Measurements from ENCODE around the gene BMAL1. TPM values are rescaled to one million over a fixed set of nuclear protein-coding genes. Genes with fewer than 3 reads are reported as not detected.

Gene BMAL1
- polyA plus RNA-seq, 2 donors, result 9.1 to 9.2 TPM

DNA sequence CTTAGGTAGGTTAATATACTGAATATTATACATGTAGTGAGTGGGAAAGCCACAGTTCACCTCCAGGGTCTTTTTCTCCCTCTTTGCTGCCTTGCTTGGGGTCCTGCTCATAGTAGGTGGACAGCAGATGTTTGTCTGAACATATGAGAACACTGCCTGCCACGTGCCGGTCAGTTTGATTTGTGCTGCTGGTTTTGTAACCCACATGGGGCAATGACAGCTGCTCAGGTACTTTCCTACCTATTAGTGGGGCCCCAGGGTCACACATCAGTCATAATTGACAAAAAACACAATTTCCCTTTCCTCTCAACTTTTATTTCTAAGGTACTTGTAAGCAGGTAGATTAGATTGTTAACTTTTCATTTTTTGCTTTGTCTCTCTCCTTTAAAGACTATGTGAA lies 43.8 kb downstream of the BMAL1 start:
- H3K4me3 ChIP-seq (ENCODE audit: low read depth in 1 of 2, low read length in 2 of 2), result no peak overlapping the region
- H3K36me3 ChIP-seq (ENCODE audit: control insufficient read depth in 2 of 2, insufficient read depth in 2 of 2, low read length in 1 of 2), result no peaks in the 10 kb centered on the region
- H3K9me3 ChIP-seq (ENCODE audit: control insufficient read depth in 2 of 2, insufficient read depth in 1 of 2, low read depth in 1 of 2, low read length in 1 of 2), result no peaks in the 10 kb centered on the region
- H3K27me3 ChIP-seq (ENCODE audit: control insufficient read depth in 1 of 2, insufficient read depth in 2 of 2, low read length in 2 of 2), result no peaks in the 10 kb centered on the region
- 68 to 92% methylated on average over 2 of the region's 2 CpGs for WGBS, 2 donors
- peaks cover 2 to 5% of the 10 kb centered on the region in 2 donors for H3K4me1 ChIP-seq (ENCODE audit: control insufficient read depth in 2 of 2, insufficient read depth in 2 of 2, low read length in 1 of 2)
- H3K27ac ChIP-seq (ENCODE audit: low read depth in 2 of 2, low read length in 1 of 2), result no peak overlapping the region

DNA sequence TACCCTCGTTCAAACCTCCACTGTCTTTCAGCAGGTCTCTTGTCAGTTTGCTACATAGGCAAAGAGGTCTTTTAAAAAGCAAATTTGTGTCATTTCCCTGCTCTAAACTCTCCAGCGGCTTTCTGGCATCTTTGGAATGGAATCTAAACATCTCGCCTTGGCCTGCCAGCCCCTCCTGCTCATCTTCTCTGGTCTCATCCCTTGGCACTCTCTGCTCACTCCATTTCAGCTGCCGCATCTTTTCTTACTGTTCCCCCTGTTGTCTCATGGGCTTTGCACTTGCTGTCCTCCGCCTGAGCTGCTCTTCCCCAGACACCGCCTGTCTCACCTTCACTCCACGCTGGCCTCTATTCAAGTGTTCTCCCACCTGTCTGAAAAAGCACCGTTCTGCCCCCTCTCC lies 46.6 kb downstream of the BMAL1 start:
- Histone ChIP-seq H3K4me1 (ENCODE audit: control insufficient read depth in 2 of 2, insufficient read depth in 2 of 2, low read length in 1 of 2) (peaks cover 0 to 2% of the 10 kb centered on the region in 2 donors), H3K27me3 (ENCODE audit: control insufficient read depth in 1 of 2, insufficient read depth in 2 of 2, low read length in 2 of 2) (no peaks in the 10 kb centered on the region), H3K4me3 (ENCODE audit: low read depth in 1 of 2, low read length in 2 of 2) (no peak overlapping the region), H3K9me3 (ENCODE audit: control insufficient read depth in 2 of 2, insufficient read depth in 1 of 2, low read depth in 1 of 2, low read length in 1 of 2) (no peaks in the 10 kb centered on the region), H3K27ac (ENCODE audit: low read depth in 2 of 2, low read length in 1 of 2) (no peak overlapping the region), H3K36me3 (ENCODE audit: control insufficient read depth in 2 of 2, insufficient read depth in 2 of 2, low read length in 1 of 2) (no peaks in the 10 kb centered on the region)
- WGBS, 2 donors, result 90 to 95% methylated on average over 8 of the region's 8 CpGs

DNA sequence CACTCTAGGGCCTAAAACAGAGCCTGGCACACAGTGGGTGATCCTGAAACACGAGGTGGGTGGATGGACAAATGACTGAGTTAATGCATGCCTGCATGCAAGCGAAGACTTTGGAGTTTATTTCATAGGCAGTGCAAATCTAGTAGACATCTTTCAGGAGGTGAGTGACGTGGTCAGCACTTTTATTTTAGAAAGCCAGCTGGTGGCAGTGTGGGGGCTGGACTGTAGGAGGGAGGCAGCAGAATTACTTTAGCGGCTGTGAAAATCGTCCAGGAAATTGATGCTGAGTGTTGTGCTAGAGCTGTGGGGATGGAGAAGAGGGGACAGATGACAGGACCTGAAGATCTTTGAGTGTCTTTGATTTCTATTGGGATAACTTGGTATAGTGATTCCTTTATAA lies 47.1 kb downstream of the BMAL1 start:
- Histone ChIP-seq H3K36me3 (ENCODE audit: control insufficient read depth in 2 of 2, insufficient read depth in 2 of 2, low read length in 1 of 2) (no peaks in the 10 kb centered on the region), H3K9me3 (ENCODE audit: control insufficient read depth in 2 of 2, insufficient read depth in 1 of 2, low read depth in 1 of 2, low read length in 1 of 2) (no peaks in the 10 kb centered on the region)
- 77 to 81% methylated on average over 5 of the region's 5 CpGs for WGBS, 2 donors

DNA sequence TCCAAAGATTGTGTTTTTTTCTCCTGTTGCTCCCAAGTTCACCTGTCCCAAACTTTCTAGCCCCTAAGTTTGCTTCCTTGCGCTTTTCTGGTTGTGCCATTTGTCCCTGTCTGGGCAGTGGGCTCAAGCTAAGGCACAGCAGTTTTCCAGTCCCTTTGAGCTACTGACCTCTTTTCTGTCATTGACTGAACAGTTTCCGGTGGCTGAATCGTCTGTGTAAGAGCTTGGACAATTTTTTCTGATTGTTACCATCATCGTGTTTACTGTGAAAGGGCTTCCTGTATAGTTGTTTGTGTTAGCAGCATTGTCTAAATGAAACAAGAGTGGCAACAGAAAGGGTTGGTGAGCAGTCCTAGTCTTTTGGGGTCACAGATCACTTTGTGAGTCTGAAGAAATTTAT lies 49.8 kb downstream of the BMAL1 start:
- H3K27me3 ChIP-seq (ENCODE audit: control insufficient read depth in 1 of 2, insufficient read depth in 2 of 2, low read length in 2 of 2), result no peaks in the 10 kb centered on the region
- WGBS, 2 donors, result 70 to 74% methylated on average over 4 of the region's 4 CpGs
- no peak overlapping the region for H3K4me3 ChIP-seq (ENCODE audit: low read depth in 1 of 2, low read length in 2 of 2)
- no peaks in the 10 kb centered on the region for H3K9me3 ChIP-seq (ENCODE audit: control insufficient read depth in 2 of 2, insufficient read depth in 1 of 2, low read depth in 1 of 2, low read length in 1 of 2)
- no peak overlapping the region for H3K27ac ChIP-seq (ENCODE audit: low read depth in 2 of 2, low read length in 1 of 2)
- H3K36me3 ChIP-seq (ENCODE audit: control insufficient read depth in 2 of 2, insufficient read depth in 2 of 2, low read length in 1 of 2), result no peaks in the 10 kb centered on the region
- peaks cover 2 to 5% of the 10 kb centered on the region in 2 donors for H3K4me1 ChIP-seq (ENCODE audit: control insufficient read depth in 2 of 2, insufficient read depth in 2 of 2, low read length in 1 of 2)

More for the DNA sequence above, 47.1 kb downstream of the BMAL1 start:
- Histone ChIP-seq H3K4me3 (ENCODE audit: low read depth in 1 of 2, low read length in 2 of 2) (no peak overlapping the region), H3K4me1 (ENCODE audit: control insufficient read depth in 2 of 2, insufficient read depth in 2 of 2, low read length in 1 of 2) (peaks cover 2% of the 10 kb centered on the region in 2 donors), H3K27ac (ENCODE audit: low read depth in 2 of 2, low read length in 1 of 2) (no peak overlapping the region), H3K27me3 (ENCODE audit: control insufficient read depth in 1 of 2, insufficient read depth in 2 of 2, low read length in 2 of 2) (no peaks in the 10 kb centered on the region)

DNA sequence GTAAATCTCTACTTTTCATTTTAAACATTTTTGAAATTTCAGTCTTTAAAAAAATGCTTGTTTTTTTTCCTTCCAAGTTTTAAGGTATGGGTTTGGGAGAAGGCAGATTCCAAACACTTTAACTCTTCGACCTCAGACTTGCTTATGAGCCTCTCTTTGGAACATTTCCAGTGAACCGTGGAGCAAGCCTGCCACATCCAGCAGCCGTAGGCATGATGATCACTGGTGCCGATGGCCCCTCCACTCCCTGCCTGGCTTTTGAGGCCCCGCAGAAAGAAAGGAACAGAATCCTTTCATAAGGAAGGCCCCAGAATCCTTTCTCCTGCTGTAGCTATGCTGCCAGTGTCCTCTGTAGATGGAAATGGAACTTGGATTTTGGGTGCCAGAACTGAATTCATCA lies 50.7 kb downstream of the BMAL1 start:
- Histone ChIP-seq H3K27ac (ENCODE audit: low read depth in 2 of 2, low read length in 1 of 2) (no peak overlapping the region), H3K36me3 (ENCODE audit: control insufficient read depth in 2 of 2, insufficient read depth in 2 of 2, low read length in 1 of 2) (no peaks in the 10 kb centered on the region), H3K4me3 (ENCODE audit: low read depth in 1 of 2, low read length in 2 of 2) (no peak overlapping the region), H3K27me3 (ENCODE audit: control insufficient read depth in 1 of 2, insufficient read depth in 2 of 2, low read length in 2 of 2) (no peaks in the 10 kb centered on the region), H3K4me1 (ENCODE audit: control insufficient read depth in 2 of 2, insufficient read depth in 2 of 2, low read length in 1 of 2) (peaks cover 5% of the 10 kb centered on the region in 2 donors), H3K9me3 (ENCODE audit: control insufficient read depth in 2 of 2, insufficient read depth in 1 of 2, low read depth in 1 of 2, low read length in 1 of 2) (no peaks in the 10 kb centered on the region)
- WGBS, 2 donors, result 59 to 80% methylated on average over 5 of the region's 5 CpGs

DNA sequence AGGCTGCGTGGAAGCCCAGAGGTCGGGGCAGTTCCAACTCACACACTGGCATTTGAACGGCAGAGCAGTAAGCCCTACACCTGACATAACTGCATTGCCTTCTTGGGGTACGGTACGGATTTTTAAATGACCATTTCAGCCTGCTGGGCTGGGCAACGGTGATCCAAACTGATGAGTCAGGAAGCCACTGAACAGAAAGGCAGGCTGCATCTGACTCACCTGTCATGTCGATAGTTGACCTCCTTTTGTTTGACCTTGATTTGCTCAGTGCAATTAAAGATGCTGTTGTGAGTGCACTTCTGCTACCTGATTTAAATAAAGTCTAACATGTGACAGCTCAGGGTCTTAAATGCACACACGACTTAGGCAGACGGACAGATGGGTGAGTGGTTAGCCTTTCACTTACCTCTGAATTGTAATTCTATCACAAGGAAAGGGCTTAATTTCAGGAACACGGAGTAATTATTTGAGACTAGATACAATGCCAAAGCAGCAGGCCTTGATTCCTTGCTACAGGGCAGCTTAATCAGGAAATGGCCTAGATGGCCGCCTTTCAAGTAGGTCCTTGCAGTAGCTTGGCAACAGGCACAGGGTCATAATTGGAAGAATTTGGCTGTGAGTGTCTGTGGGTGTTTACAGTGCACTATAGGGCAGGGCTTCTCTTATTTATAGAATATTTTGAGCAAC lies 52.2 kb downstream of the BMAL1 start:
- no peak overlapping the region for H3K27ac ChIP-seq (ENCODE audit: low read depth in 2 of 2, low read length in 1 of 2)
- peaks cover 8% of the 10 kb centered on the region in 2 donors for H3K4me1 ChIP-seq (ENCODE audit: control insufficient read depth in 2 of 2, insufficient read depth in 2 of 2, low read length in 1 of 2)
- H3K4me3 ChIP-seq (ENCODE audit: low read depth in 1 of 2, low read length in 2 of 2), result no peak overlapping the region
- 51 to 69% methylated on average over 11 of the region's 11 CpGs for WGBS, 2 donors
- no peaks in the 10 kb centered on the region for H3K9me3 ChIP-seq (ENCODE audit: control insufficient read depth in 2 of 2, insufficient read depth in 1 of 2, low read depth in 1 of 2, low read length in 1 of 2)
- no peaks in the 10 kb centered on the region for H3K27me3 ChIP-seq (ENCODE audit: control insufficient read depth in 1 of 2, insufficient read depth in 2 of 2, low read length in 2 of 2)
- H3K36me3 ChIP-seq (ENCODE audit: control insufficient read depth in 2 of 2, insufficient read depth in 2 of 2, low read length in 1 of 2), result no peaks in the 10 kb centered on the region

DNA sequence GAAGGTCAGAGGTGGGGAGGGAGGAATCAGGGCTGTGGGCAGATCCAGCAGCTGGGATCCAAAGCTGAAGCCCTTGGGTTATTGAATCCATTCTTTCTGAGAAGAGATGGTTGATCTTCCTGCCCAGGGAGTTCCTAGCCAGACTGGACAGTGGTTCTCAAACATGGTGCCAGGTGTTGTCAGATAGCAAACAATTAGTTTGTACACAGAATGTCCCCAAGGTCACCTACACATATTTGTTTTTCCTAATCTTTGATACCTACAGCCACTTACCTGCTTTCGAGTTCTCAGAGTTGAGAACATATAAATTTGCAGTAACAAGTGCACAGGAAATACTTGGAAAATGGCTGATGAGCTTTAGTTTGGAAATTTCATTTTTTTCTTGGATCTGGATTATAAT lies 54.5 kb downstream of the BMAL1 start:
- no peak overlapping the region for H3K4me3 ChIP-seq (ENCODE audit: low read depth in 1 of 2, low read length in 2 of 2)
- 86 to 96% methylated on average over 1 of the region's 1 CpG for WGBS, 2 donors
- H3K36me3 ChIP-seq (ENCODE audit: control insufficient read depth in 2 of 2, insufficient read depth in 2 of 2, low read length in 1 of 2), result no peaks in the 10 kb centered on the region
- H3K27me3 ChIP-seq (ENCODE audit: control insufficient read depth in 1 of 2, insufficient read depth in 2 of 2, low read length in 2 of 2), result no peaks in the 10 kb centered on the region
- H3K27ac ChIP-seq (ENCODE audit: low read depth in 2 of 2, low read length in 1 of 2), result no peak overlapping the region
- no peaks in the 10 kb centered on the region for H3K9me3 ChIP-seq (ENCODE audit: control insufficient read depth in 2 of 2, insufficient read depth in 1 of 2, low read depth in 1 of 2, low read length in 1 of 2)
- H3K4me1 ChIP-seq (ENCODE audit: control insufficient read depth in 2 of 2, insufficient read depth in 2 of 2, low read length in 1 of 2), result peaks cover 6 to 8% of the 10 kb centered on the region in 2 donors

DNA sequence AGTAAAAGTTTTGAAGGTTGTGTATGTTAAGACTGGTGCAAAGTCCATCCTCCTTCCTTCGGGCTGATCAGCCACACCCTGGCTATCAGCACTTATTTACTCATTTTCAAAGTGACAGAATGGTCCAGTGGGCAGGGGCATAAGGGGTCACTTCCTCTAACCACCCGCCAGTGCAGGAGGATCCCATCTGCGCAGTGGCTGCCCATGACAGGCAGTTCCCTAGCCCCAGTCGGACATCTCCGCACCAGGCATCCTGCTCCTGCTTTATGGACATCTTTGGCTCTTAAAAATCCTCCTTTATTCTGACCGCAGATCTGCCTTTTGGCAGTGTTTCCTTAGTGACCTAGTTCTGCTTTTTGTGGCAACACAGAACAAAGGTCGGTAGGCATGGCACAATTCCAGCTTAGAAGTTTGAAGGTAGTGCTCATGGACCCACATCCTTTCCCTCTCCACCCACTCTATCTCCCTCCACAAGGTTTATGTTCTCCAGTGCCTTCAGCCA lies 55.9 kb downstream of the BMAL1 start:
- no peak overlapping the region for H3K4me3 ChIP-seq (ENCODE audit: low read depth in 1 of 2, low read length in 2 of 2)
- H3K27ac ChIP-seq (ENCODE audit: low read depth in 2 of 2, low read length in 1 of 2), result no peak overlapping the region
- no peaks in the 10 kb centered on the region for H3K9me3 ChIP-seq (ENCODE audit: control insufficient read depth in 2 of 2, insufficient read depth in 1 of 2, low read depth in 1 of 2, low read length in 1 of 2)
- no peaks in the 10 kb centered on the region for H3K36me3 ChIP-seq (ENCODE audit: control insufficient read depth in 2 of 2, insufficient read depth in 2 of 2, low read length in 1 of 2)
- no peaks in the 10 kb centered on the region for H3K27me3 ChIP-seq (ENCODE audit: control insufficient read depth in 1 of 2, insufficient read depth in 2 of 2, low read length in 2 of 2)
- H3K4me1 ChIP-seq (ENCODE audit: control insufficient read depth in 2 of 2, insufficient read depth in 2 of 2, low read length in 1 of 2), result peaks cover 6 to 11% of the 10 kb centered on the region in 2 donors
- WGBS, 2 donors, result 55 to 56% methylated on average over 7 of the region's 7 CpGs

DNA sequence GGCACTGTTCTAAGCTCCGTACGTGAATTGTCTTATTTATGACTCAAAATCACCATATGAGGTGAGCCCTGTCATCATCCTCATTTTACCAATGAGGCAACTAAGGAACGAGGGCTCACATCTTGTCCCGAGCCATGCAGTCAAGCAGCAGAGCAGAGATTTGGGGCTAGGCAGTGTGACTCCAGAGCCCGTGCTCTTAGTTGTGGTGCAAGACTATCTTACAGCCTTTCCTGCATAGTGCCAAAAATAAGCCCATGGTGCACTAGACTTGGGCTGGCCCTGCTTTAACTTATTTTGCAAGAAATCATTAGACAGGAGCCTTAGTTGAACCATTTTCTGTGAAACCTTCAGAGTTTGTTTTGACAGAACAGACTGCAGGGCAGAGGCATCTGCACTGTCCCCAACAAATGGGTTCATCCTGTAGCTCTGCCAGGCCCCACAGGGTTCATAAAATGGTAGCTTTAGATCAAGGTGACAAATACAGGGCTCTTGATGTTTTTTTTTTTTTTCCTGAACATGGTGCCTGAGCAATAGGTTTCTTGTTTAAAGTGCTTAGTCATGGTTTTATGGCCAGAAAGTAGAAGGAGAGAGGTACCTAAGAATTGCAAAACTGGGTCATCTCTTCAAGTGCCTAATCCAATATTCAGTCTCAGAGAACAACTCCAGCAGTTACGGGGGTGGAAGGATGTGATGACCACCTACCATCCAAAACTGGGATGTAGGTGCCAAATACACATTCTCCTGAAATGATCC lies 56.6 kb downstream of the BMAL1 start:
- Histone ChIP-seq H3K27me3 (ENCODE audit: control insufficient read depth in 1 of 2, insufficient read depth in 2 of 2, low read length in 2 of 2) (no peaks in the 10 kb centered on the region), H3K4me3 (ENCODE audit: low read depth in 1 of 2, low read length in 2 of 2) (no peak overlapping the region), H3K36me3 (ENCODE audit: control insufficient read depth in 2 of 2, insufficient read depth in 2 of 2, low read length in 1 of 2) (no peaks in the 10 kb centered on the region), H3K27ac (ENCODE audit: low read depth in 2 of 2, low read length in 1 of 2) (no peak overlapping the region), H3K9me3 (ENCODE audit: control insufficient read depth in 2 of 2, insufficient read depth in 1 of 2, low read depth in 1 of 2, low read length in 1 of 2) (no peaks in the 10 kb centered on the region), H3K4me1 (ENCODE audit: control insufficient read depth in 2 of 2, insufficient read depth in 2 of 2, low read length in 1 of 2) (peaks cover 10 to 15% of the 10 kb centered on the region in 2 donors)
- 71 to 88% methylated on average over 6 of the region's 6 CpGs for WGBS, 2 donors

Data from esophagus (tissue), 2 donors.